ENCODE measurements around the gene RPS6KA2. TPM values are rescaled to one million over a fixed set of nuclear protein-coding genes. Genes with fewer than 3 reads are reported as not detected.

RPS6KA2 gene
- total RNA-seq, 1 experiment from 2014 or later, result 12.3 TPM

DNA sequence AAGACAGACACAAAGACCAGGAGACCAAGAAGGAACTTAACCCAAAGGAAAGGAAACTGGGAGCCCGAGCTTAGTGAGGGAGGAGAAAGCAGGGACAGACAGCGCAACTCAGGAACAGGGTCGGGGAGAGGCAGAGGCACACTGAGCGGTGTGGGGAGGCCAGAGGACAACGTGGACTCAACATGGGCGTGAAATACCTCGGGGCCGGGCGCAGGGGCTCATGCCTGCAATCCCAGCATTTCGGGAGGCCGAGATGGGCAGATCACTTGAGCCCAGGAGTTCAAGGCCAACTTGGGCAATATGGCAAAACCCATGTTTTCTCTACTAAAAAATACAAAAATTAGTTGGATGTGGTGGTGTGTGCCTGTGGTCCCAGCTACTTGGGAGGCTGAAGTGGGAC lies 5.7 kb upstream of the RPS6KA2 start:
- Histone ChIP-seq H4K5ac (ENCODE audit: insufficient read length, low read depth, low read length) (no peak overlapping the region), H2BK20ac (ENCODE audit: low read depth, low read length, poor library complexity, severe bottlenecking) (no peak overlapping the region), H2AK5ac (ENCODE audit: insufficient read length, low read length) (no peak overlapping the region), H3K9ac (ENCODE audit: extremely low read depth, insufficient read length, low read length) (no peak overlapping the region), H4K20me1 (ENCODE audit: control insufficient read depth, insufficient read depth, insufficient read length) (no peaks in the 10 kb centered on the region), H4K91ac (ENCODE audit: insufficient read length, low read depth, low read length) (no peak overlapping the region), H3K4ac (ENCODE audit: low read depth, low read length) (no peak overlapping the region), H3K23me2 (ENCODE audit: insufficient read length, low read depth, low read length, poor library complexity, severe bottlenecking) (peaks cover 9% of the 10 kb centered on the region), H3K9me3 (ENCODE audit: control insufficient read depth, low read depth, low read length) (no peaks in the 10 kb centered on the region), H2BK120ac (ENCODE audit: low read depth, low read length, poor library complexity, severe bottlenecking) (no peak overlapping the region), H3K14ac (ENCODE audit: insufficient read depth, low read length) (no peak overlapping the region), H3K4me2 (ENCODE audit: insufficient read depth, insufficient read length, low read length) (no peak overlapping the region), H3K18ac (ENCODE audit: insufficient read length, low read depth, low read length) (no peak overlapping the region), H3K79me1 (ENCODE audit: insufficient read depth, low read depth, low read length, poor library complexity, severe bottlenecking) (no peaks in the 10 kb centered on the region), H3K4me1 (ENCODE audit: insufficient read depth, low read length) (no peaks in the 10 kb centered on the region; the same call in 1 of the 2 replicates), H3K27me3 (ENCODE audit: insufficient read depth, low read length) (peaks cover 4% of the 10 kb centered on the region; the same call in 1 of the 2 replicates), H3K23ac (ENCODE audit: insufficient read length, low read depth, low read length) (no peak overlapping the region), H4K8ac (replicated peaks; ENCODE audit: insufficient read length, low read depth, low read length) (no peak overlapping the region), H3K27ac (ENCODE audit: insufficient read length, low read depth, low read length) (no peak overlapping the region), H3T11ph (ENCODE audit: low read length) (no peak overlapping the region), H2AFZ (ENCODE audit: low read length) (no peak overlapping the region), H3K79me2 (ENCODE audit: insufficient read depth, low read length) (no peaks in the 10 kb centered on the region), H2BK5ac (ENCODE audit: insufficient read length, low read length) (no peak overlapping the region), H2BK15ac (ENCODE audit: low read depth, low read length) (no peak overlapping the region), H3K56ac (ENCODE audit: insufficient read length, low read depth, low read length) (no peak overlapping the region), H2BK12ac (ENCODE audit: insufficient read length, low read depth, low read length) (no peak overlapping the region)
- Mint-ChIP-seq H3K27ac (no peak overlapping the region; a peak in 1 of 7 replicates), H3K4me1 (peaks cover 42 to 45% of the 10 kb centered on the region in 2 experiments), H3K4me3 (no peak overlapping the region), H3K36me3 (ENCODE audit: insufficient read depth in 1 of 3, low read depth in 3 of 3) (no peaks in the 10 kb centered on the region), H3K9me3 (no peaks in the 10 kb centered on the region), H3K27me3 (ENCODE audit: low read depth) (peaks cover 40% of the 10 kb centered on the region)
- DNase-seq, result no peak
- WGBS (ENCODE audit: extremely low coverage, insufficient read length, low lambda C conversion rate), result no CpG with 5 or more reads among the region's 11 CpGs
- TF ChIP-seq, protein P1, sequence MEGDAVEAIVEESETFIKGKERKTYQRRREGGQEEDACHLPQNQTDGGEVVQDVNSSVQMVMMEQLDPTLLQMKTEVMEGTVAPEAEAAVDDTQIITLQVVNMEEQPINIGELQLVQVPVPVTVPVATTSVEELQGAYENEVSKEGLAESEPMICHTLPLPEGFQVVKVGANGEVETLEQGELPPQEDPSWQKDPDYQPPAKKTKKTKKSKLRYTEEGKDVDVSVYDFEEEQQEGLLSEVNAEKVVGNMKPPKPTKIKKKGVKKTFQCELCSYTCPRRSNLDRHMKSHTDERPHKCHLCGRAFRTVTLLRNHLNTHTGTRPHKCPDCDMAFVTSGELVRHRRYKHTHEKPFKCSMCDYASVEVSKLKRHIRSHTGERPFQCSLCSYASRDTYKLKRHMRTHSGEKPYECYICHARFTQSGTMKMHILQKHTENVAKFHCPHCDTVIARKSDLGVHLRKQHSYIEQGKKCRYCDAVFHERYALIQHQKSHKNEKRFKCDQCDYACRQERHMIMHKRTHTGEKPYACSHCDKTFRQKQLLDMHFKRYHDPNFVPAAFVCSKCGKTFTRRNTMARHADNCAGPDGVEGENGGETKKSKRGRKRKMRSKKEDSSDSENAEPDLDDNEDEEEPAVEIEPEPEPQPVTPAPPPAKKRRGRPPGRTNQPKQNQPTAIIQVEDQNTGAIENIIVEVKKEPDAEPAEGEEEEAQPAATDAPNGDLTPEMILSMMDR (conservative IDR thresholded peaks at IDR 0.05), result no peak
